GM12875 (cell line): ENCODE results near the gene WNT9B.

Experiments
- H3K4me3 ChIP-seq: one replicate; pipeline ENCODE4 v1.5.1; 2011; ENCODE audit warnings: low read depth, low read length, control low read depth
- TF ChIP-seq, protein P1 (sequence below): IDR thresholded peaks from 2 replicates; pipeline ENCODE4 v1.5.1; 2011; ENCODE audit warnings: low read depth, mild to moderate bottlenecking, control low read depth, inconsistent platforms, low read length, moderate library complexity, borderline replicate concordance; ENCODE audit not compliant: insufficient read depth

WNT9B gene

GRCh38 chr17:46869296-46869695 lies 17.9 kb downstream of the WNT9B start:
- TF ChIP-seq, protein P1, sequence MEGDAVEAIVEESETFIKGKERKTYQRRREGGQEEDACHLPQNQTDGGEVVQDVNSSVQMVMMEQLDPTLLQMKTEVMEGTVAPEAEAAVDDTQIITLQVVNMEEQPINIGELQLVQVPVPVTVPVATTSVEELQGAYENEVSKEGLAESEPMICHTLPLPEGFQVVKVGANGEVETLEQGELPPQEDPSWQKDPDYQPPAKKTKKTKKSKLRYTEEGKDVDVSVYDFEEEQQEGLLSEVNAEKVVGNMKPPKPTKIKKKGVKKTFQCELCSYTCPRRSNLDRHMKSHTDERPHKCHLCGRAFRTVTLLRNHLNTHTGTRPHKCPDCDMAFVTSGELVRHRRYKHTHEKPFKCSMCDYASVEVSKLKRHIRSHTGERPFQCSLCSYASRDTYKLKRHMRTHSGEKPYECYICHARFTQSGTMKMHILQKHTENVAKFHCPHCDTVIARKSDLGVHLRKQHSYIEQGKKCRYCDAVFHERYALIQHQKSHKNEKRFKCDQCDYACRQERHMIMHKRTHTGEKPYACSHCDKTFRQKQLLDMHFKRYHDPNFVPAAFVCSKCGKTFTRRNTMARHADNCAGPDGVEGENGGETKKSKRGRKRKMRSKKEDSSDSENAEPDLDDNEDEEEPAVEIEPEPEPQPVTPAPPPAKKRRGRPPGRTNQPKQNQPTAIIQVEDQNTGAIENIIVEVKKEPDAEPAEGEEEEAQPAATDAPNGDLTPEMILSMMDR = no peak
- no peak overlapping the region for H3K4me3 ChIP-seq

DNA sequence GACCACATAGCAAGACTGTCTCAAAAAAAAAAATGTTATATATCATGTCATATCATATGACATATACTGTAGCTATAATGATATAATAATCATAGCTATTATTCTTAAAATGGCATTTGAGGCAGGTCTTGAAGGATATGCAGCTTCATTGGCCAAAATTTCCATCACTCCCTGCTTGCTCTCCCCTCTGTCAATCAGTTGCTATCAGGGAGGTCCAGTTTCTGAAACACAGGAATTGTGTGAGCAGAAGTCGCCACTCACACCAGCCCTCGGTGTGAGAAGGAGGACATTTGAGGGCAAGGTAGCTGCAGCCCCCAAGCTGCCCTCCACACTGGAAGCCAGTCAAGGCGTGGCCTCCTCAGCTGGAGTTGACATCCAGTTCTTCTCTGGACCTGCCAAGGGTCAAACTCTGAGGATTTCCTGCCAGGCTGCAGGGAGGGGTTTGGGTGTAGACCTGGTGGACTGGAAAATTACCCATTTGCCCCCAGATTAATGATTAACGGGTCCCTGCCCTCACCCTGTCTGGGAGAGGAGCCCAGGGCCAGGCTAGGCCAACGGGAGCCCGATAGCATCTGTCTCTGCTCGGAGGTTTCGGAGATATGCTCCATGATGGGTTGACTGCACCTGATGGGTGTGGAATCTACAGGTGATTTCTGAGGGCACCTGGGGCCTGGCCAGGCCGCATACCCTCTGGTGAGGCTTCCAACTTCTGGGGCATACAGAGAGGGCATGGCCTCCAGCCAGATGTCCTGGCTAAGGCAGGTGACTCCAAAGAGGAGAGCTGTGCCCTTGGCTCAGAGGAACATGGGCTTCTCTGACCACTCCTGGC lies 18.8 kb downstream of the WNT9B start:
- no peak overlapping the region for H3K4me3 ChIP-seq
- TF ChIP-seq, protein P1 = no peak

- TF ChIP-seq, protein P1 = no peak
- no peak overlapping the region for H3K4me3 ChIP-seq
These were observed 21.0 kb downstream of the WNT9B start for GRCh38 chr17:46872421-46872820.

DNA sequence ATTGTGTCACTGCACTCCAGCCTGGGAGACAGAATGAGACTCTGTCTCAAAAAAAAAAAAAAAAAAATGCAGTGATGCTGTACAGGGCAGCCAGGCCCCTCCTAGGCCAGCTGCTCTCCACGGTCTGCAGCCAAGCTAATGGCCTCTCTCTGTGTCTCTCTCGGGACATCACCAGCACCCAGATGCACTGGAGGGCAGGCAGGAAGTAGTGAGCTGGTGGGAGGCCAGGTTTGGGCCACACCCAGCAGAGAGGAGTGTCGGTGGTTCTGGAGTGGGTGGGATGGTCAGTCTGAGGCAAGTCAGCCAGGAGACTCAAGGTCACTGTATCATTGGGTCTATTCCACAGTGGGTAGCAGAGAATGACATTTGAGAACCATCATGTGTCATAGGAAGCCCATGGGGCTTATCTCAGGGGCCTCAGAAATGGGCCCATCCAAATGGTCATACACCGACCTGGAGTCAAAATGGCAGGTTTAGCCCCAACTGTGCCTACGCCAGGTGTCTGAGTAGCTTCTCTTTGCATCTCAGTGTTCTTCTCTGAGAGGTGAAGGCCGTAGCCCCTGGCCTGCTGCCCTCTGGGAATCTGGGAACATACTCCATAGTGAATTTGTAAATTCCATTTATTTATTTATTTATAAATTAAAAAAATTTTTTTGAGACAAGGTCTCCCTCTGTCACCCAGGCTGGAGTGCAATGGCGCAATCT lies 22.7 kb downstream of the WNT9B start:
- TF ChIP-seq, protein P1 = no peak
- H3K4me3 ChIP-seq = no peak overlapping the region

DNA sequence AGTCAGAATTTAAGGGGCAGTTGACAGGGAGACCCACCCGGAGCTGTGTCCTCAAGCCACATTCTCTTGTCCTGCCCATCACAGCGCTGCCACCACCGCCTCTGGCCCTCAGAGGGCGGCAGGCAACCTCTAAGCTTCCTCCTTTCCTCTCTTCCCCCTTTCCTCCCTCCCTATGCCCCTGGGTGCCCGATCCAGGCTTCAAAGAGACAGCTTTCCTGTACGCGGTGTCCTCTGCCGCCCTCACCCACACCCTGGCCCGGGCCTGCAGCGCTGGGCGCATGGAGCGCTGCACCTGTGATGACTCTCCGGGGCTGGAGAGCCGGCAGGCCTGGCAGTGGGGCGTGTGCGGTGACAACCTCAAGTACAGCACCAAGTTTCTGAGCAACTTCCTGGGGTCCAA lies 23.5 kb downstream of the WNT9B start:
- H3K4me3 ChIP-seq = no peak overlapping the region
- TF ChIP-seq, protein P1 = no peak

- TF ChIP-seq, protein P1 = no peak
- no peak overlapping the region for H3K4me3 ChIP-seq
These were observed 24.5 kb downstream of the WNT9B start for GRCh38 chr17:46875849-46876352.
